Measurements from ENCODE around the gene RASGEF1B. TPM values are rescaled to one million over a fixed set of nuclear protein-coding genes. Genes with fewer than 3 reads are reported as not detected.

Gene RASGEF1B
- total RNA-seq, 2 donors from 2014 or later, result 4.3 to 8.6 TPM

DNA sequence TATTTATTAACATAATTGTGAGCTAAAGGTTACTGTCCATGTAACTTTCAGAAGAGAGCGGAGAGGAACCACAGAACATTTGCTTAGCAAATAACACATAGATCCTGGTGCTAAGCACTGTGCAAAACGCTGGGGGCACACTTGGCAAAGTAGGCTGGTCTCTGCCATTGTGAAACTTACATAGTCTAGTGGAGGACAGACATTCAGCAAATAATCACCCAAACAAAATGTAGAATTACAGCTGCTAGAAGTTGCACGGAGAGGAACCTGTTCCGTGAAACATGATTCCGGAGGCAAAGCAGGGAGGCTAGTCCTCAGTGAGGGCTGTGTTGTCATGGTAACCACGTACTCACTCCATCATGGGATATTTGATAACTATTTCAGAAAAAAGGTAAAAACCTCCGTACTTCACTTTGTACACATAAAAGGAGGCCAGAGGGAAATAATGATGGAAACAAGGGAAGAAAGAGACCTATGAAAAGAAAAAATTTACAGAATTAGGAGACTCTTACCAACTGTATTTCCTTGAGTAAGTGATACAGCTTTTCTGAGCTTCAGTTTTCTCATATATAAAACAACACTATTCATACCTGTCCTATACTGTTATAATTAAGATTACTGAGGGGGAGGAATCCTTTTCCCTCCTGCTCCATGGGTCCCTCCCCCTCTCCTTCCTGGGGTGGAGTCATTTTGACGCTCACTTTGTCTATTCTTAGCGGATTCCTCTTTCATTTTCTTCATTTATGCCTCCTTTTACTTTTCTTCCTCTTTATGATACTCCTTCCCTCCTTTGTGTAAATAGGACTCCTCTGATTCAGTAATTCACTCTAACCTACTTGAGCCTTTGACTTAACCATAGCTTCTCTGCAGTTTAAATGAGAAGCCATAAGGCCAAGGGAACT lies 825 bp upstream of the RASGEF1B start:
- intact Hi-C loops (cut with DNase I), result no loop called here
- 18 to 27% methylated on average over 9 of the region's 9 CpGs for WGBS, 2 donors

GRCh38 chr4:81471298-81471587 lies 464 bp downstream of the RASGEF1B start:
- no peak for DNase-seq
- Histone ChIP-seq H3K27me3 (no peaks in the 10 kb centered on the region), H3K9me3 (no peaks in the 10 kb centered on the region), H3K27ac (peak overlapping the region; percentile 82 to 91 (median 88)), H3K4me3 (peak overlapping the region; percentile 20 to 48), H3K4me1 (peaks cover 15% of the 10 kb centered on the region), H3K36me3 (replicated peaks in 1 of 2; ENCODE audit: insufficient read depth in 1 of 2, low read depth in 2 of 2) (no peaks in the 10 kb centered on the region)
- ATAC-seq, result no peak
- WGBS, 2 donors, result 0 to 1% methylated on average over 15 to 21 of the region's 21 CpGs
- no peak for TF ChIP-seq POLR2A (IDR thresholded peaks at IDR 0.05)
- TF ChIP-seq, protein P1, sequence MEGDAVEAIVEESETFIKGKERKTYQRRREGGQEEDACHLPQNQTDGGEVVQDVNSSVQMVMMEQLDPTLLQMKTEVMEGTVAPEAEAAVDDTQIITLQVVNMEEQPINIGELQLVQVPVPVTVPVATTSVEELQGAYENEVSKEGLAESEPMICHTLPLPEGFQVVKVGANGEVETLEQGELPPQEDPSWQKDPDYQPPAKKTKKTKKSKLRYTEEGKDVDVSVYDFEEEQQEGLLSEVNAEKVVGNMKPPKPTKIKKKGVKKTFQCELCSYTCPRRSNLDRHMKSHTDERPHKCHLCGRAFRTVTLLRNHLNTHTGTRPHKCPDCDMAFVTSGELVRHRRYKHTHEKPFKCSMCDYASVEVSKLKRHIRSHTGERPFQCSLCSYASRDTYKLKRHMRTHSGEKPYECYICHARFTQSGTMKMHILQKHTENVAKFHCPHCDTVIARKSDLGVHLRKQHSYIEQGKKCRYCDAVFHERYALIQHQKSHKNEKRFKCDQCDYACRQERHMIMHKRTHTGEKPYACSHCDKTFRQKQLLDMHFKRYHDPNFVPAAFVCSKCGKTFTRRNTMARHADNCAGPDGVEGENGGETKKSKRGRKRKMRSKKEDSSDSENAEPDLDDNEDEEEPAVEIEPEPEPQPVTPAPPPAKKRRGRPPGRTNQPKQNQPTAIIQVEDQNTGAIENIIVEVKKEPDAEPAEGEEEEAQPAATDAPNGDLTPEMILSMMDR (IDR thresholded peaks at IDR 0.05), result no peak
- intact Hi-C loops (cut with DNase I), result no loop called here

More for the DNA sequence above, 825 bp upstream of the RASGEF1B start:
- no peak overlapping the region for H3K4me3 ChIP-seq
- DNase-seq (peak; percentile 30 to 61 (median 48)), ATAC-seq (peak; percentile 26)
- no peaks in the 10 kb centered on the region for H3K9me3 ChIP-seq
- H3K27me3 ChIP-seq, result no peaks in the 10 kb centered on the region
- H3K36me3 ChIP-seq (replicated peaks in 1 of 2; ENCODE audit: insufficient read depth in 1 of 2, low read depth in 2 of 2), result no peaks in the 10 kb centered on the region
- peaks cover 15% of the 10 kb centered on the region for H3K4me1 ChIP-seq
- peak overlapping the region; percentile 54 to 91 (median 88) for H3K27ac ChIP-seq
- no peak for TF ChIP-seq POLR2A (IDR thresholded peaks at IDR 0.05)
- TF ChIP-seq, protein P1 (IDR thresholded peaks at IDR 0.05), result peak in 3 of 7 experiments; percentile 15 to 45 (median 36)

DNA sequence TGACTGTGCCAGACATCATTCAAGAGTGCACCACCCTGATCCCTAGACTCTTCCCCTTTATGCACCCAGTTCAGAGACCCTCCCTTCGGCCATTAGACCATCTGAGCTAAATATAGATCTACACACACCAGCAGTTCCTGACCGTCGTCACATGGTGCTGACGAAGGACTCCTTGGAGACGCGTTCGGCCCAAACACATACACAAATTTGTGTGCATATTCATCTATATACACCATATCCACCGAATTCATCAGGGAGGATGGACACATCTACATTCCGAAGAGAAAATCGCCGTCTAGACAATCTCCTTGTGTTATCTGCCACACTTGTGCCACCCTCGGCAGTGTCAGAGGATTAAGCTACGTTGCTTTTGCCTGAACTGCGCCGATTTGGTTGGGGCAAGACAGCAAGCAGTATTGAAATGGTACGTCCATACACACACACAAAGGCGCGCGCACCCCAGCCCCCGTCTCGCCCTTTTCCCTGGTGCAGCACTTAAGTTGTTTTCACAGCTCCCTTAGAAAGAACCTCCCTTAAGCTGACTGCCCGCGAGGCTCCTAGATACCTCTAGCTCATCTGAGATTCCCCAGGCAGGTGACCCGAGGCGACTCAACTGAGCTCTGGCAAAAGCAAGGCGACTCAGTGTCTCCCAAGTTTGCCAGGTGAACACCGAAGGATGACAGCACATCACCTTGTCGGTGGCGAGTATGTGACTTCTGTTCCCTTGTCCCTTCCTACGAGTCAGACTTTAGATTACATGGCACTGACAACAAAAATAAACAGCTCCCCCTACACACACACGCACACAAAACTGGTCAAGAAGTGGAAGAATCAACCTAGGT lies 1.0 kb downstream of the RASGEF1B start:
- intact Hi-C loops (cut with DNase I), result no loop called here
- Histone ChIP-seq H3K4me1 (peaks cover 15% of the 10 kb centered on the region), H3K27me3 (no peaks in the 10 kb centered on the region), H3K4me3 (peak overlapping the region; percentile 20 to 48), H3K9me3 (no peaks in the 10 kb centered on the region), H3K36me3 (replicated peaks in 1 of 2; ENCODE audit: insufficient read depth in 1 of 2, low read depth in 2 of 2) (no peaks in the 10 kb centered on the region), H3K27ac (peak overlapping the region; percentile 82 to 91 (median 88))
- DNase-seq, result peak; percentile 24 to 69 (median 50)
- ATAC-seq, result no peak
- 0% methylated on average over 21 to 31 of the region's 31 CpGs for WGBS, 2 donors
- TF ChIP-seq, protein P1 (IDR thresholded peaks at IDR 0.05), result no peak
- peak in 2 of 3 donors; percentile 21 to 52 for TF ChIP-seq POLR2A (IDR thresholded peaks at IDR 0.05)

- H3K36me3 ChIP-seq (replicated peaks in 1 of 2; ENCODE audit: insufficient read depth in 1 of 2, low read depth in 2 of 2), result no peaks in the 10 kb centered on the region
- peak overlapping the region in 2 of 4 donors; percentile 87 to 91 for H3K27ac ChIP-seq
- TF ChIP-seq, protein P1 (IDR thresholded peaks at IDR 0.05), result no peak
- no peak for TF ChIP-seq POLR2A (IDR thresholded peaks at IDR 0.05)
- WGBS, 2 donors, result 34 to 36% methylated on average over 7 of the region's 7 CpGs
- H3K27me3 ChIP-seq, result no peaks in the 10 kb centered on the region
- H3K9me3 ChIP-seq, result no peaks in the 10 kb centered on the region
- ATAC-seq (no peak), DNase-seq (no peak)
- no peak overlapping the region for H3K4me3 ChIP-seq
- intact Hi-C loops (cut with DNase I), result loop anchor here (5.0 kb wide), 1 partner anchor 377 kb away; no protein-coding TSS in a partner anchor
- H3K4me1 ChIP-seq, result peaks cover 15% of the 10 kb centered on the region
Observed at GRCh38 chr4:81469781-81470455, 1.8 kb downstream of the RASGEF1B start.

Measured in body of pancreas (tissue), 4 donors.